ENCODE measurements around the gene ZNF106.

GRCh38 chr15:42367041-42367440 lies 123.9 kb downstream of the ZNF106 start:
- TF ChIP-seq CTCF (IDR thresholded peaks at IDR 0.05): no peak
- TF ChIP-seq, protein P1, sequence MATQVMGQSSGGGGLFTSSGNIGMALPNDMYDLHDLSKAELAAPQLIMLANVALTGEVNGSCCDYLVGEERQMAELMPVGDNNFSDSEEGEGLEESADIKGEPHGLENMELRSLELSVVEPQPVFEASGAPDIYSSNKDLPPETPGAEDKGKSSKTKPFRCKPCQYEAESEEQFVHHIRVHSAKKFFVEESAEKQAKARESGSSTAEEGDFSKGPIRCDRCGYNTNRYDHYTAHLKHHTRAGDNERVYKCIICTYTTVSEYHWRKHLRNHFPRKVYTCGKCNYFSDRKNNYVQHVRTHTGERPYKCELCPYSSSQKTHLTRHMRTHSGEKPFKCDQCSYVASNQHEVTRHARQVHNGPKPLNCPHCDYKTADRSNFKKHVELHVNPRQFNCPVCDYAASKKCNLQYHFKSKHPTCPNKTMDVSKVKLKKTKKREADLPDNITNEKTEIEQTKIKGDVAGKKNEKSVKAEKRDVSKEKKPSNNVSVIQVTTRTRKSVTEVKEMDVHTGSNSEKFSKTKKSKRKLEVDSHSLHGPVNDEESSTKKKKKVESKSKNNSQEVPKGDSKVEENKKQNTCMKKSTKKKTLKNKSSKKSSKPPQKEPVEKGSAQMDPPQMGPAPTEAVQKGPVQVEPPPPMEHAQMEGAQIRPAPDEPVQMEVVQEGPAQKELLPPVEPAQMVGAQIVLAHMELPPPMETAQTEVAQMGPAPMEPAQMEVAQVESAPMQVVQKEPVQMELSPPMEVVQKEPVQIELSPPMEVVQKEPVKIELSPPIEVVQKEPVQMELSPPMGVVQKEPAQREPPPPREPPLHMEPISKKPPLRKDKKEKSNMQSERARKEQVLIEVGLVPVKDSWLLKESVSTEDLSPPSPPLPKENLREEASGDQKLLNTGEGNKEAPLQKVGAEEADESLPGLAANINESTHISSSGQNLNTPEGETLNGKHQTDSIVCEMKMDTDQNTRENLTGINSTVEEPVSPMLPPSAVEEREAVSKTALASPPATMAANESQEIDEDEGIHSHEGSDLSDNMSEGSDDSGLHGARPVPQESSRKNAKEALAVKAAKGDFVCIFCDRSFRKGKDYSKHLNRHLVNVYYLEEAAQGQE (IDR thresholded peaks at IDR 0.05; ENCODE audit: insufficient read depth in 1 of 2, low read depth in 2 of 2, low read length in 1 of 2): no peak
